Measurements from ENCODE around the gene RAB7B.
"Not testable (repeated sequence)": the region's sequence is repeated elsewhere in the genome, so short reads cannot be mapped to it uniquely, and the experiment has no call there.

The RAB7B gene

GRCh38 chr1:206021626-206022365 lies 18.6 kb upstream of the RAB7B start:
- no peak for DNase-seq

GRCh38 chr1:206021008-206021625 lies 17.9 kb upstream of the RAB7B start:
- DNase-seq, result no peak

GRCh38 chr1:206020393-206021007 lies 17.3 kb upstream of the RAB7B start:
- DNase-seq, result no peak

GRCh38 chr1:206015071-206015470 lies 11.9 kb upstream of the RAB7B start:
- no peak for DNase-seq

- DNase-seq, result no peak
These were observed 11.4 kb upstream of the RAB7B start for GRCh38 chr1:206014601-206015000.

GRCh38 chr1:206013026-206013795 lies 10.0 kb upstream of the RAB7B start:
- no peak for DNase-seq

- no peak for DNase-seq
These were observed 9.1 kb upstream of the RAB7B start for GRCh38 chr1:206012086-206012859.

- no peak for DNase-seq
These were observed 7.9 kb upstream of the RAB7B start for GRCh38 chr1:206011057-206011456.

- DNase-seq, result no peak
These were observed 6.9 kb upstream of the RAB7B start for GRCh38 chr1:206010060-206010459.

- no peak for DNase-seq
These were observed 3.8 kb upstream of the RAB7B start for GRCh38 chr1:206006946-206007345.

GRCh38 chr1:206005778-206006180 lies 2.6 kb upstream of the RAB7B start:
- DNase-seq, result no peak

GRCh38 chr1:206005234-206005633 lies 2.0 kb upstream of the RAB7B start:
- DNase-seq, result no peak

GRCh38 chr1:206004826-206005225 lies 1.6 kb upstream of the RAB7B start:
- DNase-seq, result no peak

- no peak for DNase-seq
These were observed 932 bp upstream of the RAB7B start for GRCh38 chr1:206003854-206004800.

- DNase-seq, result no peak
These were observed 1.0 kb downstream of the RAB7B start for GRCh38 chr1:206002160-206002559.

GRCh38 chr1:206001476-206001888 lies 1.7 kb downstream of the RAB7B start:
- DNase-seq, result no peak

- no peak for DNase-seq
These were observed 2.4 kb downstream of the RAB7B start for GRCh38 chr1:206000641-206001339.

GRCh38 chr1:205998457-205999241 lies 4.5 kb downstream of the RAB7B start:
- DNase-seq, result no peak

- DNase-seq, result not testable (repeated sequence)
These were observed 6.6 kb downstream of the RAB7B start for GRCh38 chr1:205996641-205997040.

GRCh38 chr1:205994346-205994745 lies 8.8 kb downstream of the RAB7B start:
- no peak for DNase-seq
